PFSK-1 (cell line): ENCODE data around the gene EXOC1.

Experiments
- FOXP2 ChIP-seq: optimal IDR thresholded peaks from 2 replicates; pipeline ENCODE3; 2011; ENCODE audit warnings: borderline replicate concordance, control low read depth, inconsistent platforms; ENCODE audit not compliant: insufficient read depth; ENCODE audit errors: extremely low read length, extremely low read depth
- POLR2AphosphoS5 ChIP-seq: IDR thresholded peaks from 2 replicates; pipeline ENCODE4 v1.6.1; 2012; ENCODE audit warnings: low read depth, mild to moderate bottlenecking, control low read depth, low read length, moderate library complexity
- REST ChIP-seq, 2 experiments: IDR thresholded peaks; 2 replicates each; pipeline versions ENCODE4 v1.6.1 to v1.8.0; 2011 to 2012; ENCODE audit warnings: low read depth in 2 of 2, low read length in 2 of 2, control low read depth in 1 of 2, inconsistent platforms in 1 of 2, mild to moderate bottlenecking in 1 of 2, moderate library complexity in 1 of 2; ENCODE audit not compliant: insufficient read depth in 1 of 2
- SIN3A ChIP-seq: IDR thresholded peaks from 2 replicates; pipeline ENCODE4 v1.6.1; 2012; ENCODE audit warnings: mild to moderate bottlenecking, low read length, moderate library complexity, borderline replicate concordance; ENCODE audit not compliant: insufficient read depth
- TAF1 ChIP-seq: IDR thresholded peaks from 2 replicates; pipeline ENCODE4 v1.6.1; 2012; ENCODE audit warnings: low read length, control low read depth, borderline replicate concordance; ENCODE audit not compliant: insufficient read depth

The EXOC1 gene

GRCh38 chr4:55947912-55948725 is 94.7 kb downstream of the EXOC1 start:
- no peak for TF ChIP-seq FOXP2
- TF ChIP-seq REST (IDR thresholded peaks at IDR 0.05; ENCODE audit: insufficient read depth in 1 of 2, low read depth in 2 of 2, low read length in 2 of 2), result no peak
- TF ChIP-seq POLR2AphosphoS5, result no peak
- TF ChIP-seq TAF1, result no peak

- peak; percentile 96 for TF ChIP-seq FOXP2
- peak; percentile 80 for TF ChIP-seq POLR2AphosphoS5
- TF ChIP-seq TAF1, result no peak
- TF ChIP-seq SIN3A, result no peak
- TF ChIP-seq REST (IDR thresholded peaks at IDR 0.05; ENCODE audit: insufficient read depth in 1 of 2, low read depth in 2 of 2, low read length in 2 of 2), result no peak
These were observed 95.5 kb downstream of the EXOC1 start, which contains the start of gene CEP135 for GRCh38 chr4:55948726-55949481. Gene CEP135 (plus strand): TSS chr4:55948945. CDS start chr4:55952131, 3,186 bp downstream.

DNA sequence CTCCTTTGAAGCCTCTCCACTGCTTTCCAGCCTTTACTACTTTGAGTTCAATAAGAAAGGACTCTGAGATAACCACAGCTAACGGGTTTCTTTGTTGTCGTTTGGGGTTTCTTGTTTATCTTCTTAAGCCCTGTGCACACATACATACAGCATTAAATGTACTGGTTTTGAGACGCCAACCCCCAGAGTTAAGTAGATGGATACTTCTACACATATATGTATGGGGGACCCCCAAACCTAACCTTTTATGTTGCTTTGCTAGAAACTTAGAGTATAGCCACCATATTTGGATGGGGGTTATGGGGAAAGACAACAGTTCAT is 96.0 kb downstream of the EXOC1 start:
- no peak for TF ChIP-seq TAF1

- TF ChIP-seq REST (IDR thresholded peaks at IDR 0.05; ENCODE audit: insufficient read depth in 1 of 2, low read depth in 2 of 2, low read length in 2 of 2), result no peak
- TF ChIP-seq TAF1, result no peak
- TF ChIP-seq POLR2AphosphoS5, result no peak
These were observed 97.9 kb downstream of the EXOC1 start for GRCh38 chr4:55951191-55951922.
